ENCODE data around the gene CDH13.

DNA sequence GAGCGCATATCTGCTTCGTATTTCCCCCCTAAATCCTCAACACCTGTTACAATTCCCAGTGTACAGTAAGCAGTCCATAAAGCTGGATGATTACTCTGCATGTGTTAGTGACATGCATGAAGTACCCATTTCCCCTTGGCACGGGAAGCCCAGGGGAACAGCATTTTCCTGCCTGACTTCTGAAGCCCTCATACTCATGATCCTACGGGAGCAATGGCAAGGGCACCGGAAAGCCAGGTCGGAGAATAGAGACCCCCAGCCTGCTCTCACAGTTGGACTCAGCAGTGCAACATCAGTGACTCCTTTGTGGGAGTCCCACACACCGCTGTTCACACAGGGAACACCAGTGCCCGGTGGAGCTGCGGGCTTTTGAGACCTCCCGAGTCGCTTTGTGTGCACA is 336.9 kb downstream of the CDH13 start:
- TF ChIP-seq RAD21 (CRISPR knock-in tag; conservative IDR thresholded peaks at IDR 0.05 in 1 of 2, IDR thresholded peaks at IDR 0.05 in 1 of 2) (no peak), JUNB (CRISPR knock-in tag; conservative IDR thresholded peaks at IDR 0.05) (no peak), HDAC1 (IDR thresholded peaks at IDR 0.05) (no peak), SREBF1 (IDR thresholded peaks at IDR 0.05; ENCODE audit: borderline replicate concordance, low read depth, low read length) (no peak), ZFX (CRISPR knock-in tag; IDR thresholded peaks at IDR 0.05) (no peak), FOXM1 (IDR thresholded peaks at IDR 0.05; ENCODE audit: low read depth) (no peak), FOXM1 (CRISPR knock-in tag; IDR thresholded peaks at IDR 0.05; ENCODE audit: low read depth) (no peak), RB1 (IDR thresholded peaks at IDR 0.05; ENCODE audit: low read depth) (no peak)
- TF ChIP-seq, protein P1, sequence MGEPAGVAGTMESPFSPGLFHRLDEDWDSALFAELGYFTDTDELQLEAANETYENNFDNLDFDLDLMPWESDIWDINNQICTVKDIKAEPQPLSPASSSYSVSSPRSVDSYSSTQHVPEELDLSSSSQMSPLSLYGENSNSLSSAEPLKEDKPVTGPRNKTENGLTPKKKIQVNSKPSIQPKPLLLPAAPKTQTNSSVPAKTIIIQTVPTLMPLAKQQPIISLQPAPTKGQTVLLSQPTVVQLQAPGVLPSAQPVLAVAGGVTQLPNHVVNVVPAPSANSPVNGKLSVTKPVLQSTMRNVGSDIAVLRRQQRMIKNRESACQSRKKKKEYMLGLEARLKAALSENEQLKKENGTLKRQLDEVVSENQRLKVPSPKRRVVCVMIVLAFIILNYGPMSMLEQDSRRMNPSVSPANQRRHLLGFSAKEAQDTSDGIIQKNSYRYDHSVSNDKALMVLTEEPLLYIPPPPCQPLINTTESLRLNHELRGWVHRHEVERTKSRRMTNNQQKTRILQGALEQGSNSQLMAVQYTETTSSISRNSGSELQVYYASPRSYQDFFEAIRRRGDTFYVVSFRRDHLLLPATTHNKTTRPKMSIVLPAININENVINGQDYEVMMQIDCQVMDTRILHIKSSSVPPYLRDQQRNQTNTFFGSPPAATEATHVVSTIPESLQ (CRISPR knock-in tag; IDR thresholded peaks at IDR 0.05): no peak
- TF ChIP-seq, protein P2, sequence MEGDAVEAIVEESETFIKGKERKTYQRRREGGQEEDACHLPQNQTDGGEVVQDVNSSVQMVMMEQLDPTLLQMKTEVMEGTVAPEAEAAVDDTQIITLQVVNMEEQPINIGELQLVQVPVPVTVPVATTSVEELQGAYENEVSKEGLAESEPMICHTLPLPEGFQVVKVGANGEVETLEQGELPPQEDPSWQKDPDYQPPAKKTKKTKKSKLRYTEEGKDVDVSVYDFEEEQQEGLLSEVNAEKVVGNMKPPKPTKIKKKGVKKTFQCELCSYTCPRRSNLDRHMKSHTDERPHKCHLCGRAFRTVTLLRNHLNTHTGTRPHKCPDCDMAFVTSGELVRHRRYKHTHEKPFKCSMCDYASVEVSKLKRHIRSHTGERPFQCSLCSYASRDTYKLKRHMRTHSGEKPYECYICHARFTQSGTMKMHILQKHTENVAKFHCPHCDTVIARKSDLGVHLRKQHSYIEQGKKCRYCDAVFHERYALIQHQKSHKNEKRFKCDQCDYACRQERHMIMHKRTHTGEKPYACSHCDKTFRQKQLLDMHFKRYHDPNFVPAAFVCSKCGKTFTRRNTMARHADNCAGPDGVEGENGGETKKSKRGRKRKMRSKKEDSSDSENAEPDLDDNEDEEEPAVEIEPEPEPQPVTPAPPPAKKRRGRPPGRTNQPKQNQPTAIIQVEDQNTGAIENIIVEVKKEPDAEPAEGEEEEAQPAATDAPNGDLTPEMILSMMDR (IDR thresholded peaks at IDR 0.05 in 2 of 3, conservative IDR thresholded peaks at IDR 0.05 in 1 of 3; ENCODE audit: insufficient read depth in 2 of 3, low read depth in 1 of 3, low read length in 3 of 3): no peak
- TF ChIP-seq, protein P3, sequence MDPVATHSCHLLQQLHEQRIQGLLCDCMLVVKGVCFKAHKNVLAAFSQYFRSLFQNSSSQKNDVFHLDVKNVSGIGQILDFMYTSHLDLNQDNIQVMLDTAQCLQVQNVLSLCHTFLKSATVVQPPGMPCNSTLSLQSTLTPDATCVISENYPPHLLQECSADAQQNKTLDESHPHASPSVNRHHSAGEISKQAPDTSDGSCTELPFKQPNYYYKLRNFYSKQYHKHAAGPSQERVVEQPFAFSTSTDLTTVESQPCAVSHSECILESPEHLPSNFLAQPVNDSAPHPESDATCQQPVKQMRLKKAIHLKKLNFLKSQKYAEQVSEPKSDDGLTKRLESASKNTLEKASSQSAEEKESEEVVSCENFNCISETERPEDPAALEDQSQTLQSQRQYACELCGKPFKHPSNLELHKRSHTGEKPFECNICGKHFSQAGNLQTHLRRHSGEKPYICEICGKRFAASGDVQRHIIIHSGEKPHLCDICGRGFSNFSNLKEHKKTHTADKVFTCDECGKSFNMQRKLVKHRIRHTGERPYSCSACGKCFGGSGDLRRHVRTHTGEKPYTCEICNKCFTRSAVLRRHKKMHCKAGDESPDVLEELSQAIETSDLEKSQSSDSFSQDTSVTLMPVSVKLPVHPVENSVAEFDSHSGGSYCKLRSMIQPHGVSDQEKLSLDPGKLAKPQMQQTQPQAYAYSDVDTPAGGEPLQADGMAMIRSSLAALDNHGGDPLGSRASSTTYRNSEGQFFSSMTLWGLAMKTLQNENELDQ (CRISPR knock-in tag; IDR thresholded peaks at IDR 0.05; ENCODE audit: borderline replicate concordance): no peak
- TF ChIP-seq, protein P4, sequence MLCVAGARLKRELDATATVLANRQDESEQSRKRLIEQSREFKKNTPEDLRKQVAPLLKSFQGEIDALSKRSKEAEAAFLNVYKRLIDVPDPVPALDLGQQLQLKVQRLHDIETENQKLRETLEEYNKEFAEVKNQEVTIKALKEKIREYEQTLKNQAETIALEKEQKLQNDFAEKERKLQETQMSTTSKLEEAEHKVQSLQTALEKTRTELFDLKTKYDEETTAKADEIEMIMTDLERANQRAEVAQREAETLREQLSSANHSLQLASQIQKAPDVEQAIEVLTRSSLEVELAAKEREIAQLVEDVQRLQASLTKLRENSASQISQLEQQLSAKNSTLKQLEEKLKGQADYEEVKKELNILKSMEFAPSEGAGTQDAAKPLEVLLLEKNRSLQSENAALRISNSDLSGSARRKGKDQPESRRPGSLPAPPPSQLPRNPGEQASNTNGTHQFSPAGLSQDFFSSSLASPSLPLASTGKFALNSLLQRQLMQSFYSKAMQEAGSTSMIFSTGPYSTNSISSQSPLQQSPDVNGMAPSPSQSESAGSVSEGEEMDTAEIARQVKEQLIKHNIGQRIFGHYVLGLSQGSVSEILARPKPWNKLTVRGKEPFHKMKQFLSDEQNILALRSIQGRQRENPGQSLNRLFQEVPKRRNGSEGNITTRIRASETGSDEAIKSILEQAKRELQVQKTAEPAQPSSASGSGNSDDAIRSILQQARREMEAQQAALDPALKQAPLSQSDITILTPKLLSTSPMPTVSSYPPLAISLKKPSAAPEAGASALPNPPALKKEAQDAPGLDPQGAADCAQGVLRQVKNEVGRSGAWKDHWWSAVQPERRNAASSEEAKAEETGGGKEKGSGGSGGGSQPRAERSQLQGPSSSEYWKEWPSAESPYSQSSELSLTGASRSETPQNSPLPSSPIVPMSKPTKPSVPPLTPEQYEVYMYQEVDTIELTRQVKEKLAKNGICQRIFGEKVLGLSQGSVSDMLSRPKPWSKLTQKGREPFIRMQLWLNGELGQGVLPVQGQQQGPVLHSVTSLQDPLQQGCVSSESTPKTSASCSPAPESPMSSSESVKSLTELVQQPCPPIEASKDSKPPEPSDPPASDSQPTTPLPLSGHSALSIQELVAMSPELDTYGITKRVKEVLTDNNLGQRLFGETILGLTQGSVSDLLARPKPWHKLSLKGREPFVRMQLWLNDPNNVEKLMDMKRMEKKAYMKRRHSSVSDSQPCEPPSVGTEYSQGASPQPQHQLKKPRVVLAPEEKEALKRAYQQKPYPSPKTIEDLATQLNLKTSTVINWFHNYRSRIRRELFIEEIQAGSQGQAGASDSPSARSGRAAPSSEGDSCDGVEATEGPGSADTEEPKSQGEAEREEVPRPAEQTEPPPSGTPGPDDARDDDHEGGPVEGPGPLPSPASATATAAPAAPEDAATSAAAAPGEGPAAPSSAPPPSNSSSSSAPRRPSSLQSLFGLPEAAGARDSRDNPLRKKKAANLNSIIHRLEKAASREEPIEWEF (CRISPR knock-in tag; IDR thresholded peaks at IDR 0.05): no peak
- TF ChIP-seq, protein P5, sequence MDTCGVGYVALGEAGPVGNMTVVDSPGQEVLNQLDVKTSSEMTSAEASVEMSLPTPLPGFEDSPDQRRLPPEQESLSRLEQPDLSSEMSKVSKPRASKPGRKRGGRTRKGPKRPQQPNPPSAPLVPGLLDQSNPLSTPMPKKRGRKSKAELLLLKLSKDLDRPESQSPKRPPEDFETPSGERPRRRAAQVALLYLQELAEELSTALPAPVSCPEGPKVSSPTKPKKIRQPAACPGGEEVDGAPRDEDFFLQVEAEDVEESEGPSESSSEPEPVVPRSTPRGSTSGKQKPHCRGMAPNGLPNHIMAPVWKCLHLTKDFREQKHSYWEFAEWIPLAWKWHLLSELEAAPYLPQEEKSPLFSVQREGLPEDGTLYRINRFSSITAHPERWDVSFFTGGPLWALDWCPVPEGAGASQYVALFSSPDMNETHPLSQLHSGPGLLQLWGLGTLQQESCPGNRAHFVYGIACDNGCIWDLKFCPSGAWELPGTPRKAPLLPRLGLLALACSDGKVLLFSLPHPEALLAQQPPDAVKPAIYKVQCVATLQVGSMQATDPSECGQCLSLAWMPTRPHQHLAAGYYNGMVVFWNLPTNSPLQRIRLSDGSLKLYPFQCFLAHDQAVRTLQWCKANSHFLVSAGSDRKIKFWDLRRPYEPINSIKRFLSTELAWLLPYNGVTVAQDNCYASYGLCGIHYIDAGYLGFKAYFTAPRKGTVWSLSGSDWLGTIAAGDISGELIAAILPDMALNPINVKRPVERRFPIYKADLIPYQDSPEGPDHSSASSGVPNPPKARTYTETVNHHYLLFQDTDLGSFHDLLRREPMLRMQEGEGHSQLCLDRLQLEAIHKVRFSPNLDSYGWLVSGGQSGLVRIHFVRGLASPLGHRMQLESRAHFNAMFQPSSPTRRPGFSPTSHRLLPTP (IDR thresholded peaks at IDR 0.05; ENCODE audit: borderline replicate concordance, extremely low read depth, insufficient read length): no peak

Data from K562 (cell line).